ENCODE data around the gene DEGS2.

DNA sequence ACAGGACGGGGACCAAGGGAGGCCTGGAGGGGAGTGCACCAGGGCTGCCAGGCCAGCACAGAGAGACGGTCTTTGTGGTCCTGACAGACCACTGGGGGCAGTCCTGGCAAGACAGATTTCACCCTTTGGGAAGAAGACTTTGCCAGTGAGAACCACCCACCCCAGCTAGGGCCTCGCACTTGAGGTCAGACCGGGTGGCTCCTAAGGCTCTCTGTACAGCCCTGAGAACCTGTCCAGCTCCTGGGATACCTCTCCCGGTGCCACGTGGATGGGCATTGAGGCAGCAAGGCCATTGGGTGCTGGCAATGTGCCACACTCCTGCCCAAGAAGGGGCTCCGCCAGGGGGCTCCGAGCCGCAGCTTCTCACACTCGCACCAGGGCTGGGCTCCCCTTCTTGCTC lies 42.4 kb downstream of the DEGS2 start:
- TF ChIP-seq CTCF (IDR thresholded peaks at IDR 0.05) (no peak), POLR2A (IDR thresholded peaks at IDR 0.05) (no peak), POLR2AphosphoS5 (IDR thresholded peaks at IDR 0.05) (no peak)
